Liver (tissue), 9 donors: ENCODE results near the gene HSPG2. TPM values are rescaled to one million over a fixed set of nuclear protein-coding genes. Genes with fewer than 3 reads are reported as not detected.

Experiments used
- DNase-seq: peaks from one replicate; pipeline ENCODE4 v3.0.0-alpha.2; 2017; ENCODE audit warnings: low spot score
- H3K27ac ChIP-seq, 2 donors: one replicate each; pipeline ENCODE4 v1.7.0; 2013; ENCODE audit warnings: inconsistent platforms in 2 of 2, low read length in 2 of 2, control low read depth in 1 of 2, low read depth in 1 of 2, mild to moderate bottlenecking in 1 of 2
- H3K27me3 ChIP-seq, 4 donors: one replicate each; pipeline versions ENCODE4 v1.6.1 to v1.7.0; 2013; ENCODE audit warnings: low read length in 3 of 4, inconsistent platforms in 1 of 4, mild to moderate bottlenecking in 1 of 4, moderate library complexity in 1 of 4; ENCODE audit not compliant: control insufficient read depth in 4 of 4, insufficient read depth in 4 of 4
- H3K36me3 ChIP-seq, 4 donors: one replicate each; pipeline versions ENCODE4 v1.6.1 to v1.7.0; 2013; ENCODE audit warnings: low read length in 3 of 4, mild to moderate bottlenecking in 3 of 4, low read depth in 1 of 4, moderate library complexity in 1 of 4; ENCODE audit not compliant: control insufficient read depth in 4 of 4, insufficient read depth in 3 of 4
- H3K4me1 ChIP-seq, 4 donors: one replicate each; pipeline versions ENCODE4 v1.6.1 to v1.7.0; 2013; ENCODE audit warnings: low read length in 3 of 4, mild to moderate bottlenecking in 3 of 4, moderate library complexity in 1 of 4; ENCODE audit not compliant: control insufficient read depth in 4 of 4, insufficient read depth in 4 of 4
- H3K4me3 ChIP-seq, 3 donors: one replicate each; pipeline versions ENCODE4 v1.6.1 to v1.7.0; 2013; ENCODE audit warnings: low read length in 3 of 3, control low read depth in 1 of 3, low read depth in 1 of 3, mild to moderate bottlenecking in 1 of 3
- H3K9ac ChIP-seq, 2 donors: one replicate each; pipeline ENCODE4 v1.7.0; 2013; ENCODE audit warnings: low read length in 2 of 2, mild to moderate bottlenecking in 2 of 2, moderate library complexity in 2 of 2, control low read depth in 1 of 2, low read depth in 1 of 2
- H3K9me3 ChIP-seq, 4 donors: one replicate each; pipeline versions ENCODE4 v1.6.1 to v1.7.0; 2013; ENCODE audit warnings: low read length in 3 of 4; ENCODE audit not compliant: control insufficient read depth in 4 of 4
- ATF3 ChIP-seq: IDR thresholded peaks from 2 replicates; pipeline ENCODE4 v1.6.1; 2016; ENCODE audit warnings: antibody characterized with exemption
- CTCF ChIP-seq: fragments of 150-350 bp; IDR thresholded peaks from 2 replicates; pipeline ENCODE4 v1.5.1; 2017; ENCODE audit warnings: improper control_type of control experiment, low read depth, low read length; ENCODE audit not compliant: missing input control
- EGR1 ChIP-seq, 2 donors: IDR thresholded peaks; 2 replicates each; pipeline ENCODE4 v1.6.1; 2016 to 2018; ENCODE audit warnings: antibody characterized with exemption in 2 of 2, low read depth in 2 of 2
- FOXA1 ChIP-seq: IDR thresholded peaks from 2 replicates; pipeline ENCODE4 v1.6.1; 2016; ENCODE audit warnings: antibody characterized with exemption
- FOXA2 ChIP-seq: IDR thresholded peaks from 2 replicates; pipeline ENCODE4 v1.6.1; 2016; ENCODE audit warnings: antibody characterized with exemption
- GABPA ChIP-seq, 2 donors: IDR thresholded peaks in 1 of 2; conservative IDR thresholded peaks in 1 of 2; 2 replicates each; pipeline ENCODE4 v1.6.1; 2016; ENCODE audit warnings: antibody characterized with exemption in 2 of 2, mild to moderate bottlenecking in 1 of 2, moderate library complexity in 1 of 2
- HNF4A ChIP-seq, 2 donors: conservative IDR thresholded peaks; 2 replicates each; pipeline ENCODE4 v1.6.1; 2016; ENCODE audit warnings: antibody characterized with exemption in 2 of 2, mild to moderate bottlenecking in 2 of 2
- HNF4G ChIP-seq: IDR thresholded peaks from 2 replicates; pipeline ENCODE4 v1.6.1; 2016; ENCODE audit warnings: antibody characterized with exemption
- JUND ChIP-seq, 2 donors: IDR thresholded peaks; 2 replicates each; pipeline ENCODE4 v1.6.1; 2016; ENCODE audit warnings: antibody characterized with exemption in 2 of 2
- MAX ChIP-seq: IDR thresholded peaks from 2 replicates; pipeline ENCODE4 v1.6.1; 2016; ENCODE audit warnings: antibody characterized with exemption
- NR2F2 ChIP-seq: IDR thresholded peaks from 2 replicates; pipeline ENCODE4 v1.6.1; 2016; ENCODE audit warnings: antibody characterized with exemption
- RAD21 ChIP-seq, 2 donors: IDR thresholded peaks; 2 replicates each; pipeline ENCODE4 v1.6.1; 2016; ENCODE audit warnings: antibody characterized with exemption in 2 of 2, mild to moderate bottlenecking in 2 of 2
- REST ChIP-seq: IDR thresholded peaks from 2 replicates; pipeline ENCODE4 v1.6.1; 2016; ENCODE audit warnings: antibody characterized with exemption, mild to moderate bottlenecking
- RXRA ChIP-seq, 2 donors: IDR thresholded peaks; 2 replicates each; pipeline ENCODE4 v1.6.1; 2017 to 2018; ENCODE audit warnings: antibody characterized with exemption in 2 of 2, mild to moderate bottlenecking in 1 of 2
- SP1 ChIP-seq: IDR thresholded peaks from 2 replicates; pipeline ENCODE4 v1.6.1; 2018; ENCODE audit warnings: antibody characterized with exemption, mild to moderate bottlenecking
- TAF1 ChIP-seq: conservative IDR thresholded peaks from 2 replicates; pipeline ENCODE4 v1.6.1; 2016; ENCODE audit warnings: antibody characterized with exemption, mild to moderate bottlenecking
- YY1 ChIP-seq: IDR thresholded peaks from 2 replicates; pipeline ENCODE4 v1.6.1; 2016; ENCODE audit warnings: antibody characterized with exemption, mild to moderate bottlenecking
- ZBTB33 ChIP-seq: IDR thresholded peaks from 2 replicates; pipeline ENCODE4 v1.6.1; 2016; ENCODE audit warnings: antibody characterized with exemption
- WGBS: extraction: QIAGEN DNeasy Blood & Tissue Kit; methylation state at CpG from one replicate; pipeline ENCODE4 v1.1.7; 2013; 5-methylcytosine and 5-hydroxymethylcytosine counted together
- polyA plus RNA-seq, 2 donors: library from polyadenylated mRNA; stranded (reverse) in 1 of 2; unstranded in 1 of 2; fragments of 200-250 nt in 1 of 2; fragments of >200 nt in 1 of 2; fragmentation: Nextera tagmentation in 1 of 2; extraction: Ambion mirVana in 1 of 2; gene quantifications; one replicate each; pipeline versions ENCODE4 v1.2.1 to v1.2.3, GENCODE V29; 2013 to 2015
- total RNA-seq, 2 donors: library from RNA; depleted of rRNA; stranded (reverse); fragments of >200 nt; gene quantifications; one replicate each; pipeline ENCODE4 v1.2.3, GENCODE V29; 2014
- donor health status: healthy.
- donor health status: healthy.
- donor health status: healthy.
- donor health status: healthy.
- donor health status: healthy.

HSPG2 gene
- total and polyA plus RNA-seq, 4 donors = 5.6 to 43.9 (median 23.9) TPM

- no peaks in the 10 kb centered on the region for H3K27me3 ChIP-seq
- no peak overlapping the region for H3K4me3 ChIP-seq
- TF ChIP-seq EGR1 (IDR thresholded peaks at IDR 0.05; ENCODE audit: low read depth in 2 of 2) = no peak
- no peak for TF ChIP-seq CTCF
- TF ChIP-seq REST = no peak
- TF ChIP-seq MAX = no peak
- no peak for TF ChIP-seq ATF3
- no peak for TF ChIP-seq FOXA1
- no peak overlapping the region for H3K9ac ChIP-seq
- no peak overlapping the region for H3K27ac ChIP-seq
- WGBS = 96% methylated on average over 12 of the region's 12 CpGs
- peaks cover 0 to 5% (median 0%) of the 10 kb centered on the region in 4 donors for H3K36me3 ChIP-seq
- no peaks in the 10 kb centered on the region for H3K9me3 ChIP-seq
- no peak for DNase-seq
- no peaks in the 10 kb centered on the region for H3K4me1 ChIP-seq
Measured at GRCh38 chr1:21881250-21881649, 55.9 kb downstream of the HSPG2 start.

GRCh38 chr1:21880619-21880970 lies 56.5 kb downstream of the HSPG2 start:
- Histone ChIP-seq H3K4me1 (no peaks in the 10 kb centered on the region), H3K27me3 (no peaks in the 10 kb centered on the region), H3K36me3 (peaks cover 0 to 8% (median 0%) of the 10 kb centered on the region in 4 donors), H3K9ac (no peak overlapping the region), H3K4me3 (no peak overlapping the region), H3K27ac (no peak overlapping the region), H3K9me3 (no peaks in the 10 kb centered on the region)
- 97% methylated on average over 16 of the region's 16 CpGs for WGBS
- TF ChIP-seq EGR1 (IDR thresholded peaks at IDR 0.05; ENCODE audit: low read depth in 2 of 2) = no peak
- no peak for TF ChIP-seq HNF4G
- TF ChIP-seq FOXA1 = no peak
- no peak for TF ChIP-seq TAF1
- TF ChIP-seq NR2F2 = no peak
- no peak for TF ChIP-seq SP1
- no peak for TF ChIP-seq GABPA (IDR thresholded peaks at IDR 0.05 in 1 of 2, conservative IDR thresholded peaks at IDR 0.05 in 1 of 2)
- no peak for TF ChIP-seq REST
- no peak for TF ChIP-seq RXRA (IDR thresholded peaks at IDR 0.05)
- no peak for TF ChIP-seq FOXA2
- no peak for TF ChIP-seq JUND (IDR thresholded peaks at IDR 0.05)
- no peak for TF ChIP-seq ATF3
- TF ChIP-seq ZBTB33 = no peak
- TF ChIP-seq YY1 = no peak
- no peak for TF ChIP-seq MAX
- TF ChIP-seq HNF4A (conservative IDR thresholded peaks at IDR 0.05) = no peak
- no peak for TF ChIP-seq RAD21 (IDR thresholded peaks at IDR 0.05)
- no peak for TF ChIP-seq CTCF
- no peak for DNase-seq
